HG03095 (cell line): ENCODE measurements around the gene DNER.
"Not testable (repeated sequence)": the region's sequence is repeated elsewhere in the genome, so short reads cannot be mapped to it uniquely, and the experiment has no call there.

ENCODE experiments used
- ATAC-seq: cut with Tn5 transposase; IDR thresholded peaks from one replicate; pipeline ENCODE4 v1.9.1; 2021; ENCODE audit warnings: moderate library complexity; ENCODE audit not compliant: unreplicated experiment

Gene DNER

DNA sequence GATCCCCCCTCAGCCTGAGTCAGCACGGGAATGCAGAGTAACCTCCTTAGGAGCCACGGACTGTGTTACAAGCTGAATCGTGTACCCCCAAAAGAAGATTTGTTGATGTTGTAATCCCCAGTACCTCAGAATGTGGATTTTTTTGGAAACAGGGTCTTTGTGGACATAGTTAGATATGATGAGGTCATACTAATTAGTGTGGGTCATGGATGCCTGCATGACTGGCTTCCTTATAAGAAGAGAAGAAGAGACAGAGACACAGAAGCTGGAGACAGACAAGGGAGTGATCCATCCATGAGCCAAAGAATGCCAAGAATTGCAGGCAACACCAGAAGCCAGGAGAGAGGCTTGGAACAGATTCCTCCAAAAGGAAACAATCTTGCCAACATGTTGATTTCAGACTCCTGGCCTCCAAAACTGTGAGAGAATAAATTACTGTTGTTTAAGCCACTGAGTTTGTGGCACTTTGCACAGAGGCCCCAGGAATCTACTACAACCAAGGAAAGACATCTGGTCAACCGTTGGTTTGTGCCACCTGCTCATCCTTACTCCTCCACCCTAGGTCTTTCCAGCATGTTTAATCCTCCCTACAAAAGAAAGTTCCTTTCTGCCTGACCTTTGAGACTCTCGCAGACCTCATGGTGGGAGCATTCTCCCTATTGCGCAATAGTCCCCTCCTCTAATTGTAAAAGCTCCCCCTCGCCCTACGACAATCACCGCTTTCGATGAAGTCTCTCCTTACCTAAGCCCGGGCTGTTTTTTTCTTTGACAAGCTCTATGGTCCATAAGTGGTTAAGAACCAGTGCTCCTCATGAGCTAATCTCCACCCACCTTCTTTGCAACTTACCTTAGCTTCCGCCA lies 91.6 kb downstream of the DNER start:
- ATAC-seq: no peak

DNA sequence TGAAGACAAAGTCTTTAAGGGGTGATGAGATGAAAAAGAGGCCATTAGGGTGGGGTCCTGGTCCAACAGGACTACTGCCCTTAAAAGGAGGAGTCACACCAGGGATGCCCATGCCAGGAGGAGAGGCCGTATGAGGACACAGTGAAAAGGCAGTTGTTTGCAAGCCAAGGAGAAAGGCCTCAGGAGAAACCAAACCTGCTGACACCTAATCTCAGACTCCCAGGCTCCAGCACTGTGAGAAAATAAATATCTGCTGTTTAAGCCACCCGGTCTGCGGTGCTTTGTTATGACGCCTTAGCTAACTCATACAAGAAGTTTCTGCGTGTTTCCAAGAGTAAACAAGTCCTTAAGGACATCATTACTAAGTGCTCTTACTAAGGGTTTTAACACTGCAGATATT lies 93.6 kb downstream of the DNER start:
- ATAC-seq: no peak

DNA sequence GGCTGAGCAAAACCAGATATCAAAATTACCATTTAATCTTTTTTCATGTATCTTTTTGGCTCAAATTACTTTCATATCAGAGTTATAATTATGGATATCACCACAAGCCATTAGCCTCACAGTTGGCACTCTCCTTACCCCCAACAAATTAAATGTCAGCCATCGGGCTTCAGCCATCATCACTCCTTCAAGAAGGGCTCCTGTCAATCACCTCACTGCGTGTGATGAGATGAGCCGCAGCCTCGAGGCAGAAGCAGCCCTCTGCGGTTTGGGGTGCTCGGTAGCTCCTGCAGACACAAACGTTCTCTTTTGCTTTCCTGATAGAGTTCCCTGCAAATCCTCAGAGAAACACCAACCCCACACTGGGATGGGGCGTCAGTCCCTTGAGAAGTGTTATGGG lies 94.1 kb downstream of the DNER start:
- ATAC-seq: no peak

DNA sequence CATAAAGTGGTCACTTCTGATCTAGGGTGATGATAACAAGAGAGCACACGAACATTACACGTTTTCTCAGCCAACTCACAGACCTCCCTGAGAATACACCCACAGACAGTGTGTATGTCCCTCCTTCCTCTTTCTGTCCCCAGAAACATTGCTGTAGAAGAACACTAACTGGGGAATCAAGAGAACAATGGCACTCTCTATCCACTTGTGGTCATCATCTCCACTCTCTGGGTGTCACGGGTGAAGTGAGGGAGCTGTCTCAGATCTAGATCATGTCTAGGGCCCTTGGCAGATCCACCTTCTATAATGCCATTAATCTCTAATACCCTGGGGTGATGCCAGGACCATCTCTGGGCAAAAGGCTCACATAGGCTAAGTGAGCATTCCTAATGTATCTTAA lies 97.9 kb downstream of the DNER start:
- ATAC-seq: no peak

DNA sequence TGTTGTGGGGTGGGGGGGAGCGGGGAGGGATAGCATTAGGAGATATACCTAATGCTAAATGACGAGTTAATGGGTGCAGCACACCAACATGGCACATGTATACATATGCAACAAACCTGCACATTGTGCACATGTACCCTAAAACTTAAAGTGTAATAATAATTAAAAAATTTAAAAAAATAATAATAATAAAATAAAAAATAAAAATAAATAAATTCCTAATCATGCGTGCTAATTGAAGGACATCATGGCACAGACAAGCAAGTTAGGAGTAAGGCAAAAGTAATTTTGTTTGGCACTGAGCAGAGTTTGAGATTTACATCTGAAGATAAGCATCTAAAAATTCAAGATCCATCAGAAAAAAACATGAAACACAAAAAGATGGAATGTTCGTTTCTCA lies 100.3 kb downstream of the DNER start:
- not testable (repeated sequence) for ATAC-seq

DNA sequence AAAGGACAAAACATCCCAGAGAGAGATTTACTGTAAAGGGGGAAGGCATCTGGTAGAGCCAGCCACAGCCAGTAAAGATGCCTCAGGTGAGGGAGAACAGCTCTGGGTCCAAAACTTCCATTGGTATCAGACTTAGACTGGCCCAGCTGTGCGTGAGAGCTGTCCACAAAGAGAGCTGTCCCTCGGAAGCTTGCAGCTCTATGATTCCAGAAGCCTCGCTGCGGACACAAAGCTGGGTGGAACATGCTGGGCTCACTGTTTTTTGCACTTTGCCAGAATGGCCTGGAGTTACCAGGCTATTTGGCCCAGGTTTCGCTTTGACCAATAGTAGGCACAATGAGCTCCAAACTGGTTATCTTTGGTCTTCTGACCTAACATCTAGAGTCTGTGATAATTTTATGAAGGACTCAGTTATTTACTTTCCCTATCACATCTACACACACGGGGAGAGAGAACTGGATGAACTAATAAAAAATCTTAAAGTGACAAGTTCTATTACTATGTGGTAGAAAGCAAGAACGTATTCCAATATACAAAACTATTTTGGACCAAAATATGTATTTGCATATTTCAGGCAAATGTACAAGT lies 101.9 kb downstream of the DNER start:
- ATAC-seq: no peak

DNA sequence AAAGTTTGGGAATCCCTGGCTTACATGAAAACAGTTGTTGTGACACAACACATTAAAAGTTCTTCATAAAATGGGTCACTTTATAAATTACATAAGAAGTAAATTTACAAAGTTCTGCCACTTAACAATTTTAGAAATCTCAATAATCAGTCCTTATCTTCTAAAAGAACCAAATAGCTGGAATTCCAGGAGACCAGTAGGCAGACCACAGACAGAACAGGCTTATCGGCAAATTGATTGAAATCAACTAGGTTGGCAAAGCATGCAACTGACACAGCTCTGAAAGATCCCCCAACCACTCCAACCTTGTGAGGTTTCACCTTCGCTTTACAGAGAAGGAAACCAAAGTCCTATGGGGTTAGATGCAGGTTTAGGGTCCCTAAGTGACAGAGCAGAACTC lies 103.0 kb downstream of the DNER start:
- no peak for ATAC-seq

DNA sequence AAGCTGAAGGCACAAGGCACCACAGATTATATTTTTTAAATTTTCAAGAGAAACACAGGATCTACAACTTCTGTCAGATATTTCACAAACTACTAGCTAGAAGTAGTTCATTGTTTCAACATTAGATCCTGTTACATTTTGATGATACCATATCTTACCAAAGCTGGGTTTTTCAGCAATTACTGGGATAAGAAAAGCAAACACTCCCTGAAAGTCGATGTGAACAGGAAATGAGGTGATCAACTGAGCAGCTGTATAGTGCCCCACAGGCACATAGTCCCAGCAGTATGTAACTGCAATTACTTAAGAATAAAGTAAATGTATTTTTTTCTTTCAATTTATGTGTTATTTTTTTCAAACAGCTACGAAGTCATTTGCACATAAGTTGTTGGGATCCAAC lies 103.5 kb downstream of the DNER start:
- ATAC-seq: no peak

DNA sequence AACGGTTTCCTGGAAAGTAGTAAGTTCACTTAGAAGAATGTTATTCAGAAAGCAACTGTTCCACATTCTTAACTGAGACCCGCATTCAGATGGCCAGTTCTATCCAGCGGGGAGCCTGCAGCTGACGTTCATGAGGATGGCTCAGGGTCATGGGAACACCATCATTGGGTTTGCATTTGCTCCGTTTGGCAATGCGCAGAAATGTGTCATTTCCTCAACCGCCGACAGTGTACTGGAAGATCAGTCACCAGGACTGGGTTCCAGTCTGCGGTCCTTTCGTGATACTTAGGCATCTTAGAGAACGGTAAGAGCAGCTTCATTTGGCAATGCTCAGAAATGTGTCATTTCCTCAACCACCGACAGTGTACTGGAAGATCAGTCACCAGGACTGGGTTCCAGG lies 104.0 kb downstream of the DNER start:
- ATAC-seq: no peak

DNA sequence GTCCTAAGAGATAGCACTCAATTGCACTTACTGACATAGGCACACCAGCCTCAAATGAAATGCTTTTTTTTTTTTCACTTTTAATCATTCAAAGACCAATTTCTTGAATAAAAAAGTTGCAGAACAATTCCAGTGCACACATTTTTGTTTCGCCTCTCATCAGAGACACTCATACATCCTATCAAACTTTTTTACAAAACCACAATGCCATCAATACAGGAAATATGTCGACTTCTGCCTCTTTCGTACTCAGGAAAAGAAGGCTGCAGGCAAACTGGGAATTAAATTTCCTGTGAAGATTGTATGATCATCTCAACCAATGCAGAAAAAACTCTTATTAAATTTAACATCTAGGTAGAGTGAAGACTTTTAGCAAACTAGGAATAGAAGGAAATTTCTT lies 112.4 kb downstream of the DNER start:
- no peak for ATAC-seq

DNA sequence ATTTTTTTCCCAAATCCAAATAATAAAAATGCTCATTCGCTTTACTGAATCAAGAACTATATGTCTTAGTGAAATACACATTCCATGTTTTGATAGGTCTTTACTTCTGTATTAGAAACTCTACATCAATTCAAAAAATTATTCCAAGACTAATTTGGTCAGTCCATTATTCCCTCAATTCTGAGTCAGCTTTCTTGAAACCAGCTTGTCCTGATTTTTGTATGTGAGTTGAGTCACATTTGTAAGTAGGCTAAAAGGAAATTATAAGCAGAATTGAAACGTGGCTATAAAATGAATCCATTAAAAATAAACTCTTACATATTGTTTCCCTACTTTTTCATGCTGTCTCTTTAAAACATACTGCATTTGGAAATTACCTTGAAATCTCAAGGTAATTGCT lies 113.0 kb downstream of the DNER start:
- ATAC-seq: no peak

DNA sequence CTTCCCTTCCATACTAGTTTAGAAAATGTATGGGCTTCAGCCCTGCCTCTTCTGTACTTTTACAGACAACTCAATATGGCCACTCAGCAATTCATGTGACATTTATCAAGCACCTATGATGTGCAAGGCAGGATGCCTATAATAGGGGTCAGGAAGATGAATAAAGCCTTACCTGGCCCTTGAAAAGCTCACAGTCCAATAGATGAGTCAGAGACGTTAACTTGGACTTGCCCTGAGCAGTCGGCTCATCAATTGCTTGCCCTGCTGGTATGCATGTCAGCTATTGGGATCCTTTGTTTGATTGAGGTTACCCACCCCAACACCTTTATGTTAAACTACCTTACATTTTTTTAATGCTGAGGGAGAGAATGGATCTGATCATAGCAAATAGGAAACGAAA lies 116.1 kb downstream of the DNER start:
- no peak for ATAC-seq

DNA sequence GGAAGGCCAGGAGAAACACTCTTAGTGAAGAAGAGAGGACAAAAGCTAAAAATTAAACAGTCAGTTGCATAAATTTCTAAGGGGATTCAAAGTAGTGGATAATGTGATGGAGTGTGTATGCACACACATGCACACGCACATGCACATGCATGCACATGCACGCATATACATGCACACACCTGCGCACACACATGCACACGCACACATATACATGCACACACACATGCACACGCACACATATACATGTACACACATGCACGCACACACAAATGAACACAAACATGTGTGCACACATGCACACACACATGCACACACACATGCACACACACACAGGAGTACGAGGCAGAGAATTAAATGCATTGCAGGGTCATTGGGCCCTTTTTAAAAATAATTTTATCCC lies 117.6 kb downstream of the DNER start:
- ATAC-seq: no peak

DNA sequence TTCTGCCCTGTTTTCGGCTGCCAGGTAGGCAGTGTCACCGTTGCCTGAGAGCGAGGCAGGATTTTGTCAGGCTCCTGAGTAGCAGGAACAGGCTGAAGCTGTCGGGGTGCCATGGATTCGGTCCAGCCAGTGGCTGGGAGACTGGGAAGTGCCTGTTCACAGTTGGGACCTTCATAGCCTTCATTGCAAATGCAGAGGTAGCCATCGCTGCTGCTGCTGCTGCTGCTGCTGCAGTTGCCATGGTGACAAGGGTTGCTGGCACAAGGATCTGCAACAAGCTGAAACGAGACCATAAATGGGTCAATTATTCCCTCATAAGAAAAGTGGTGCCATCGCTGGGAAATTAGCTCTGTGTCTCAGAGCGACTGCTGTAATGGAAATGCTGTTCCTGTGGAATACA lies 122.7 kb downstream of the DNER start:
- no peak for ATAC-seq

DNA sequence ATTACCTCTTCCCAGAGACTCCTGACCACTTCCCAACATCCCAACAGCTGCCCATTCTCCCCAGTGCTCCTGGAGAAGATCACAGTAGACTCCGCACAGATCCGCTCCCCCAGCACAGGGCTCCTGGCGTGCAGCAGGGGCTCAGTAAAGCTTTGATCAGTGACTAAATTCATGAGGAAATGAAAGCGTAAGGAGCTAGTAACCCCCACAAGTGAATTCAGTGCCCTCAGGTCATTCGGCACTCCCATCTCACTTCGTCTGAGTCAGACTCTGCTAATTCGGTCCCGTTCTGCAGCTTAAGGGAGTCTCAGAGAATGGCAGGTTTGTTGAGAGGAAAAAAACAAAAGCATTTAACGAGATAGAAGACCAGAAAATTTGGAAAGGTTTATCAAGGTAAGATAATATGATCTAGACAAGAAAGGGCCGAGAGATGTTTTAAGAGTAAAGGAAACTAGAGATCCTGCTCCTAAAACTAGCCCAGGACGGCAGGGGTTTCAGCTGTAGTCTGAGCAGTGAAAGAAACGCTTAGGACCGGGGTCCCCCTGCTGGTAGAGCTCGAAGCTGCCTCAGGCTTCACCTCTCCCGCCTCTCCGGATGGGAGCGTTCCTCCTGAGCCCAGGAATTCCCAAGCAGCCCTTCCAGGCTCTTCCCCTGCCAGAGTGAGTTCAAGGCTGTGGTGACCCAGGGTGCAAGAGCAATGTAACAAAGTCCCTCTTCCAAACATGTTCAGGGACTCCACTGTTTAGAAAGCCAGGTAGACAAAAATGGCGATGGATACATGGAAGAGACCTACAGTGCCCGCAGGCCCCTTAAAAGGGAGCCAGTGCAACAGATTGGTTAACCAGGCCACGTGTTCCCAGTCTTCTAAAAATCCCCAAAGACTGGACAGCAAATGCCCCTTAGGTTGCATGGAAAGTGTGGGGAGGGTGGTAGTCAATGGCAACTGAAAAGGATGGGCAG lies 127.3 kb downstream of the DNER start:
- peak; percentile 84 for ATAC-seq

DNA sequence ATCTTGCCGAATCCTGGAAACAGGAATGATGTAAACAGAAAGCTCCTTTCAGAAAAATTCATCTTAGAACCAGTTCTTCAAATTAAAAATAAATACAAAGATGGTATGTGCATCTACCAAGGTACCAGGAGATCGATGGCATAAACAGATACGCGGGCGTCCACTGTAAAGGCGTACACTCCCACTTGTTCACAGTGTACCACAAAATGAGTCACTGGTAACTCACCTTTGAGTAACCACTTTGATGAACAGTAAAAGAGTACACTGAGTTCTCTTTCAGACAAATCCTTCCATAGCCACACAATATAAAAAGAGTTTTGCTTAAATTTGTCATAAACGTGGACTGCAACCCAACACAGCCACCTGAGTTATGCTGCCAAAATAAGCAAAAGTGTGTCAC lies 128.3 kb downstream of the DNER start:
- ATAC-seq: no peak

DNA sequence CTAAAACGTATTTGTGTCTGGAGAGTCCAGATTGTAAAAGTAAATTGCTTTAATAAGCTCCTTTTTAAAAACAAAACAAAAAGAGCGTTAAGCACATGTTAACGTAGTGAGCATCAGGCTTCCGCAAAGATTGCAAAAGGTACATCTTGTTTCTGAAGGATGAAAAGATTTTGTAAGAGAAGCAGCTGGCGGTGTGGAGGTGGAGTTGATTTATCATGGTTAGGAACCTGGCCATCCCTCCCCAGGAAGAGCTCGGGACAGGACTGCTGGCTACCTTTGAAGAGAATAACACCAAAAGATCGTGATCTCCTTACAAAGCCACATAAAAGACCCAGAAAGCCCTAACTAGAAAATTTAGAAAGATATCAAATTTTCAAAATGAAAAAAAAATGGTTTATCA lies 132.2 kb downstream of the DNER start:
- no peak for ATAC-seq

DNA sequence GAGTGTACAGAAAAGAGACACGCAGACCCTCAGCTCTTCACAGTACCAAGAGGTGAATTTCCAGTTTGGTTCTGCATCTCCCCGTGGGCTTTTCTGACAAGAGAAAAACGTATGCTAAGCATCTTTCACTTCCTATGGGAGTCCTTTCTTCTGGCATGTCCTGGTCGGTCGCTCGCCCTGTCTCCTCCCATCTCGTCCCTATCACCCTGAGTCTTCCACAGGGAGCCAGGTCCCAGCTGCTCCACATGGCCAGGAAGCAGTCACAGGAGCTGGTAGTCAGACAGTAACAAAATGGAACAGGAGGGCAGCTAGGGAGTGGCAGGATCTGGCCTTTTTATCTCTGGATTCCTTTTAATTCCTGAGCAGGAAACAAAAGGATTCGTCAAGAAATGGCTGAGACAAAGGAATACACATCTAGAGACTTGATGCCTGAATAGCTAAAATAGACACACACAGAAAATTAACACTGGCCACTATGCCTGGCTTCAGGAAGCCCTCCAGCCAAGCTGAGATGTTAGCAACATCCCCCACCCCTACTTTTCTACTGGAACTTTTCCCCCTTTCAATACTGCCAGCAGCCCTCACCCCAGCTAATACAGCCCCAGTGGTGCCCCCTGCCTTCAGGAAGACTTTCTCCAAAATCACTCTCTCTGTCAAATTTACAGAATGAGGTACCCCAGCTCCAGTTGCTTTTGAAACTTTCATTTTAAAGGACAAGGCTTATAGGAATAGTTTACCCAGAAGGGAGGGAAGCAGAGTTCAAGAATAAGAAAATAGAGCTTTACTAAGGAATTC lies 136.1 kb downstream of the DNER start:
- ATAC-seq: no peak

DNA sequence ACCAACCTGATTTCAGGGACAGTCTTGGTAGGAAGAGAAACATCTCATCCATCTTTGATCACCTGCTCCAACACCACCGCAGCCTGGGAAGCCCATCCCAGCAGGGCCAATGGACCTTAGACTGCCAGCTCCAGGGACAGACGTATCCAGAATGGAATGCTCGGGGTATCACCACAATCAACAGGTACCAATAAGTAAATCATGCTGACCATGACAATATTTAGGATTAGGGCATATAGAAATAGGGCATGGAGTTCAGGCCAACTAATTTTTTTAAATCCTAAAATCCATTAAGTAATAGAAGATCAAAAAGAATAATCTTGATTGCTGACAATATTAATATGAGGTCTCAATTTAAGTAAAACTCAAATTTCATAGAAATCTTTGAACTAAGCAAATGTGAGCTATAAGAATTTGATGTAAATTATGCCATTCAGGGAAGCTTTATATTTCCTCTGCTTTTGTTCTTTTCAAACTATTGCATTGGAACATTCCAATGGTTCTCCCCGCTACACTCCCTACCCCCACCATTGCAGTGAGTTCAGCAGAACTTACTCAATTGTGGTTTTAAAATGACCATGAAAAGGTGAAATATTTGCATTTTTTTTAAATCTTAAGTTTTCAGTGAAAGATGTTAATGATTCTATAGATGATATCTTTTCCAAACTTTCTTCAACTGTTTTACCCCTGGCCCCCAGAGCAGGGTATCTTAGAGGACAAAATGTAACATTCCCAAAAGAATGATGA lies 138.6 kb downstream of the DNER start:
- no peak for ATAC-seq
